GM21390 (cell line): Measurements from ENCODE around the gene SBNO1.
A peak's percentile ranks its signal among the peaks of the same experiment; 100 is the strongest.

Experiments used
- ATAC-seq: cut with Tn5 transposase; IDR thresholded peaks from one replicate; pipeline ENCODE4 v1.9.1; 2021; ENCODE audit not compliant: unreplicated experiment

The SBNO1 gene

DNA sequence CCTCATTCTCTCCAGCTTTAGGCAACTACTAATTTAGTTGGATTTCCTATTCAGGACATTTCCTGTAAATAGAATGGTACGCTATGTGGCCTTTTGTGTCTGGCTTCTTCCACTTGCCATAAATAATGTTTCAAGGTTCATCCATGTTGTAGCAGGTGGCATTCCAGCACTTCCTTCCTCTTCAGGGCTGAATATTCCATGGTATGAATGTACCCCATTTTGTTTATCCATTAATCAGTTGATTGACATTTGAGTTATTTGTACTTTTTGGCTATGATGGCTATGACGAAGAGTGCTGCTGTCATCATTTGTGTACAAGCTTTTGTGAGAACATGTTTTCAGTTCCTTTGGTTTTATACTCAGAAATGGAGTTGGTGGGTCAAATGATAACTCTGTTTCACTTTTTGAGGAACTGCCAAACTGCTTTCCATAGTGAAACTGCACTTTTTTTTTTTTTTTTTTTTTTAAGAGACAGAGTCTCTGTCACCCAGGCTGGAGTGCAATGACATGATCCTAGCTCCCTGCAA lies 86.5 kb downstream of the SBNO1 start:
- peak; percentile 75 for ATAC-seq

DNA sequence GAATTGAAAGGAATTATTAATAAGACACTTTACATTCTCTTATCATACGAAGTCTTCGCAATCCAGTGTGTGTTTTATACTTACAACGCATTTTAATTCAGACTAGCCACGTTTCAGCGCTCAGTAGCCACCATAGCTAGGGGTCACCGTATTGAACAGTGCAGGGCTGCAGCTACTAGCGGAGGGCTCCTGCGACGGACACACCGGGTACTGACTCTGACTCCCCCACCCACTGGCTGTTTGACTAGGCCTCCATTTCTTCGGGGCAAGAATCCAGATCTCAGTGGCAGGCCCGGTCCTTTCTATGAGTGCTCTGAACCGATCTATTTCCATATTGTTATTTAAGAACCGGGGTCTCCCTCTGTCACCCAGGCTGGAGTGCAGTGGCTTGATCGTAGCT lies 91.5 kb downstream of the SBNO1 start:
- no peak for ATAC-seq

DNA sequence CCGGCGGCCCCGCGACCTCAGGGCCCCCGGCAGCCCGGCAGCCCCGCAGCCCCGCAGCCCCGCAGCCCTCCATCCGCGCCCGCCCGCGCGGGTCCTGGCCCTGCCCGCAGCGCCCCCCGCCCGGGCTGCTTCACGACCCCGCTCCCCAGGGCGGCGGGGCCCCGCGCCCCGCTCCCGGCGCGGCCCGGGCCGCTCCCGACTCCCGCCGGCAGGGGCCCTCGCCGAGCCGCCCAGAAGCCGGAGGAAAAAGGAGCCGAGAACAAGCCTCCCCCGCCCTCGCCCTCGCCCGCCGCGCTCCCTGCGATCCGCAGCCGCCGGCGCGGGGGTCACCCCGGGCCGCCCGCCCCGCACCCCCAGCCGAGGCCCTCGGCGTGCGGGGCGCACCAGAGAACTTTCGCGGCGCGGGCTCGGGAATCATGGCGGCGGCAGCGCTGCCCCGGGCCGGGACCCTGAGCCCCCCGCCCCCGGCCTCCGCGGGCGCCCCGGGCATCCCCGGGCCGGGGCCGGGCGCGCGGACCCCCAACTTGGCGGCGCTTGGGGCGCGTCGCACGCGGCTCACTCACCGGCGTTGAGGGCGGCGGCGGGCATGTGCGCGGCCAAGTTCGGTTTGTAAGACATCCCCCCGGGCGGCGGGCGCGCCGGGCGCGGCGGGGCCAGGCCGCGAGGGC lies 93.5 kb downstream of the SBNO1 start:
- ATAC-seq = peak; percentile 61

DNA sequence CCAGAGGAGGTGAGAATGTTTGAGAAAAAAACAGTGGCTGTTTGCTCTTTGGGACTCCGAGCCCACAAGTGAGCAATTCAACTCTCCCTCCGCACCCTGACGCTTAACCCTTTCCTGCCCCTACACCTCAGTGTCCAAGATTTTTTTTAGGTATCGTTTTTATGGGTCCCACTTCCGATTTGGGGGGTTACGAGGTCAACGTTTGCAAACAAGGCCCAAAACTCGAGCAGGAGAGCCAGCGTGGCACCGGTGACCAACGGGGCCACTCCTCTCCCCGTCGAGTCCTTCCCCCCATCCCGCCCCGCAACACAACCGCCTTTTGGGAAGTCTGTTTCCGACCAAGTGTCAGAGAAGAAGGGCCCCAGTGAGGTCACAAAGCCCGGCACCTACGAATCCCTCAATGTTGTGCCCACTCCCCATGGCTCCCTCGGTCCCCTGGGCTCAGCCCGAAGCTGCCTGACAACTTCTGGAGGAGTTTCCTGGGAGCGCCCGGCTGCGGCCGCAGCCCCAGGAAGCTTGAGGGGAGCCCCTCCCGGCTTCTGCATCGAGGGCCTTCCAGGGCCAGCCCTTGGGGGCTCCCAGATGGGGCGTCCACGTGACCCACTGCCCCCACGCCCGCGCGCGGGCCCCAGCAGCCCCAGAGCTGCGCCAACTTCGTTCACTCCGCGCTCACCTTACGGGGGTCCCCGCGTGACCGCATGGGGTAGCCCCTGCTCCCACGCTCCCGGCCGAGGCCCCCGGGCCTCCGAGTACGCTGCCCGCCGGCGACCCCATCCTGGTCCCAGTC lies 94.2 kb downstream of the SBNO1 start:
- peak; percentile 9 for ATAC-seq

DNA sequence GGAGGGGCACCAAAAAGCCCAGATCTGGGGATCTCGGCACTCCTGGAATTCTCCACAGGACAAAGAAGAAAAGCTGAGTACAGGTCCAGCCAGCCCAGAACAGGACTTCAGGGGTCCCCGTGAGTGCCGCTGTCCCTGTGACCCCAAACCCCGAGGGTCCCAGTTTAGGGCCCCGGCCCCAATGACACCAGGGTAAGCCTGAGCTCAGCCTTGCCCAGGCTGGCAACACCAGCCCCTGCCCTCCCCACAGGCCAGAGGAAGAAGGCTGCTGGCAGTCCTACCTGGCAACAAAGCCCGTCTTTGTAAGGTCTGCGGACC lies 94.8 kb downstream of the SBNO1 start:
- no peak for ATAC-seq

DNA sequence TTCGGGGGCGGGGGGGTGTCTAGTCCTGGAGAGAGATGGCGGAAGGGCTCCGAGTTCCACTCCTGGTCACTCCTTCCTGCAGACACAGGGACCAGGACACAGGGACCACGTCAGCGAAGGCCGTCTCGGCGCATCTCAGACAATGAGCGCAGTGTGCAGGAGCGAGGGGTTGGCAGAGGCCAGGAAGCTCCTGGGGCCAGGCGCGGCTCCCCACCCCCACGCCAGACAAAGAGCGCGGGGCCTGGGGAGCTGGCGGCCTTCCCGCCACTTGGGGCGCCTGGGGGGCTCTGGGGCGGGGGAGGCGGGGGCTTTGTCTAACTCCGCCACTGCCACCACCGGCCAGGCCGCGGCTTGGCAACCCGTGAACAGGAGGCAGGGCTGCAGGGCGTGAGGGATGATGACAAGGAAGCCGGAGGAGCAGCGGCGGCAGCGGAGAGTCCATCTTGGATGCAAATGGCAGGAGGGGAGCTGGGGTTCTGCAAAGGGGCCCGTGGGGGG lies 95.2 kb downstream of the SBNO1 start:
- no peak for ATAC-seq

DNA sequence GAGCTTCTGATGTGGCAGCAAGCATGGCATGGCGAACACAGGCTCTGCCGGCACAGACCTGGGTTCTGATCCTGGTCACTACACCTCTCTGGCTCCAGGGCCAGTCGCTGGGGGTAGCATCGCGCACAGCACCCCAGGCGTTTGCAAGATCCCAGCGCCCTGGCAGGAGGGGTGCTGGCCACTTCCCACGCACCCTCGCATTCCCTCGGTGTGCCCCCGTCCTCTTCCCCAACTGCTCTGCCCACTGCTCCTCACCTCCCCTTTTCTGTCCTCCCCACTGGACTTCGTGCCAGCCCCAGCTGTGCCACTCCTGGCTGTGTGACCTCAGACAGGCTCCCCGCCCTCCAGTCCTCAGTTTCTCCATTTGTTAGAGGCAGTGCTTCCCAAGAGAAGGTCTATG lies 95.8 kb downstream of the SBNO1 start:
- ATAC-seq = no peak

DNA sequence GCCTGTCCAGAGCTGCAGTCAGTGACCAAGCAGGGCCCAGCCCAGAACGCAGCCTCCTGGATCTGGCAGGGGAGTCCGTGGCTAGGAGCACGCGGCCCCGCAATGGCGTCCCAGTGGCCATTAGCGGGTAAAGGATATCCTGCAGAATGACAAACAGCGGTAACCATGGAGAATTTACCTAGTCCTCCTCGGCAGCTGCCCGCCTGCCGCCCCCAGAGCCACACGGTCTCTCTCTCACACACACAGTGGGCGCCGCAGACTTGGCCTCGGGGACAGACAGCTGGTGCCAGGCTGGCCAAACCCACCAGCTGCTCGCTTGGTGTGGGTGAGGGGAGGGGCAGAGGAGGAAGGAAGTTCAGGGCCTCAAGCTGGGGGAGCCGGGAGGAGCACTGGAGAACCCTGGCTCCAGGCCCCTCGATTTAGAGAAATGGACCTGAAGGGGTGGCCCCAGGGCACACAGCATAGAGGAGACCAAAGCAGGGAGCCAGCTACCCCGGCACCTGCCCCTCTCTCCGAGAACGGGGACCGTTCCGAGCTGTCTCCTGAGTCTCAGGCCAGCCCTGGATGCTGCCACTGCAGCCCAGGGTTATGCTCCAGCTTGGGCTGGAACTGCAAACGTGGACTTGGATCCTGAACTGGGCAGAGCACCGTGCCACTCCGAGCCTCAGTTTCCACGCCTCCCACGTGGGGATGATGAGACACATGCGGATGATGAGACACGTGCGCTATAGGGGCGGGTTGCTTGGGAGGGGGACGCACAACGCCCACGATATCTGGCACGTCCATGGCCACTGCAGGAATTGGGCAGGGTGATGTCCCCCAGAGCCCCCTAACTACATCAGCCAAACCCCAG lies 96.4 kb downstream of the SBNO1 start:
- ATAC-seq = no peak

DNA sequence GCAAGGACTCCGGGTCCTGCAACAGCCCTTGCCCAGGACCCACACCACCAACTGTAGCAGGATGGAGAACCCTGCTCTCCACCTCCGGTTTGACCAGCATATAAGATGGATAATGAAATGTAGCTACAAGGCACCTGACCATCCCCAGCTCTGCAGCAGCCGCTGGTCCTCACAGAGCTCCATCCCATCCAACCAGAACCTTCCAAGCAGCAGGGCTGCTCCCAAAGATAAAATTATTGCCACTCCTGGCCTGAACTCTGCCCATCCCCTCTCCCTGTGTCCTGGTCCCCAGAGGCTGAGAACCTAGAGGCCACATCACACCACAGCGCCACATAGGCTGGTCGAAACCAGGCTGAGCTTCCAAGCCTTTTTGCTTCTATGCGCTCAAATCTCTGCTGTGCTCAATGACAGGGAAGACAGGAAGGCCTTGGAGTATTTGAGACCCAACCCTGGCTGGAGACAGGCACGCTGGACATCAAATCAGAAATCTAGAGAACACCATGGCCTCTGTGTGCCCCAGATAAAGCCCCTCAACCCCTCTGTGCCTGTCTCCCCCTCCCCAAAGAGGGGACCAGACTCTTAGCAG lies 97.2 kb downstream of the SBNO1 start:
- no peak for ATAC-seq

DNA sequence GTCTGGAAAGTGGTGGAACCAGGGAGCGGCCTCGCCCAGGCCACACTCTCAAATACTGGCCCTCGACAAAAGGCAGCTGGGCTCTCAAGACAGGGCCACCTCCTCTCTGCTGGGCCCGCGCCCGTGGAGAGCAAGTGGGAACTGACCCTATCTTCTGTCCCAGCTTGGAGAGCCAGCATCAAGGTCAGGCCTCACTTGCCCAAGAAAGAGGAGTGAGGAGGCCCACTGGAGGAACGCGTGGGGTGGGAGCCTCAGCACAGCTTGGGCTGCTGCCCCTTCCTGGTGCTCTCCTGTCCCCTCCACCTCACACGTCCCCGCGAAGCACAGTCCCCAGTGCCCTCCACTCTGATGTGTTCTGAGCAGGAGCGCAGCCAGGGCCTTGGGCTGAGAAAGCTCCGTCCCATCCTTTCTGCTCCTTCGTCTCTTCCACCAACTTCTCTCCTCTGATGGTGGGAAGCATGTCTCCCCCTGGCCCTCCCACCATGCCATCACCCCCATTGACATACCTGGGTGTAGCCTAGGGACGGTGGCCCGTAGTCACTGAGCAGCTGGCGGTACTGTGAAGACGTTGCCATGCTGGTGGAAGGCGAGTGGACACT lies 97.9 kb downstream of the SBNO1 start:
- ATAC-seq = no peak

DNA sequence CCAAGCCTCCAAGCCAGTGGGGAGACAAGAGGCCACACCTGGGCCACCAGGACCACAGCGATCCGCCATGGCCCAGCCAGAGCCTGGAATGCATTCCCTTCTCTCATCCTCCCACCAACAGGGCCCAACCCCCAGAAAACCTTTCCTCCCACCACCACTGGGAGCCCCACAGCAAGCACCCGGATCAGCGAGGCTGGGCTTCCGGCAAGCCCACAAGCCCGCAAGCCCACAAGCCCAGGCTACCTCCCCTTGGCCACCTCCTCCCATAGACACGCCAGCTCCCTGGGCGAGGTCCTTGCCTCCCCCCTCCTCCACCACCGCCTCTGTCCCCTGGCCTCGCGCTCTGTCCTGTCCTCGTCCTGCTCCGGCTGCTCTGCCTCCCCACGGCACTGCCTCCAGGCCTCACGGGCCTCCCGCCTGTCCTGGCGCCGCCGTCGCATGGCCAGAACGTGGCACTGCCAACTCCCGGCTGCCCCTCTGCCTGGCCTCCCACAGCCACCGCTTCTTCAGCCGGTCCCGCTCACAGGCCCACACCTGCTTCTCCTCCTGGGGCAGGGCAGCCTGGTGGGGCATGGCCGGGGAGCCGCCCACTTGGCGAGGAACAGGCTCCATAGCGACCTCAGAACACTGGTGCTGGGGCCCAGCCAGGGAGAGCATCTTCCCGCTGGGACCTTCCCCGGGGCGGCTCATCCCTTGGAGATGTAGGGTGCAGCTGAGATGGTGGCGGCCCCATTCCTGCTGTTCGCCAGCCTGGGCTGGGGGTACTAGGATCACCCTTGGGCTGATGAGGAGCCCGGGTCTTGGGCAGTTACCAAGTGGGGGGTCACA lies 98.6 kb downstream of the SBNO1 start:
- no peak for ATAC-seq

DNA sequence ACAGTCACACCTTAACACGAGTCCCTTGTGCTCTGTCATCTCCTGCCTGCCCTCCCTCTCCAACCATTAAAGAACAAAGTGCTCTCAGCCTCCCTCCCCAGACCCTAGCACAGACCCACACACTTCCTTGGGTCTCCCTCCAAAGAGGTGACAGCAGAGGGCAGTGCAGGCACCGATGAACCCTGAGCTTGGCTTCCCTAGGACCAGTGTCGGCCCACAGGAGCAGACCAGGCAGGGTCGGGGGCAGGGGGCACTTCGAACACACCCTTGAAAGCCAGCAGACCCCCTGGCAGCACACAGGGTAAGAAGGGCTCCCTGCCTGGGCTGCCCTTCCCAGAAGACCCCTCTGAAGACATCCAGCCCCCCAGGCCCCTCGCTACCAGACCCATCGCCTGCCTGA lies 100.0 kb downstream of the SBNO1 start:
- no peak for ATAC-seq

DNA sequence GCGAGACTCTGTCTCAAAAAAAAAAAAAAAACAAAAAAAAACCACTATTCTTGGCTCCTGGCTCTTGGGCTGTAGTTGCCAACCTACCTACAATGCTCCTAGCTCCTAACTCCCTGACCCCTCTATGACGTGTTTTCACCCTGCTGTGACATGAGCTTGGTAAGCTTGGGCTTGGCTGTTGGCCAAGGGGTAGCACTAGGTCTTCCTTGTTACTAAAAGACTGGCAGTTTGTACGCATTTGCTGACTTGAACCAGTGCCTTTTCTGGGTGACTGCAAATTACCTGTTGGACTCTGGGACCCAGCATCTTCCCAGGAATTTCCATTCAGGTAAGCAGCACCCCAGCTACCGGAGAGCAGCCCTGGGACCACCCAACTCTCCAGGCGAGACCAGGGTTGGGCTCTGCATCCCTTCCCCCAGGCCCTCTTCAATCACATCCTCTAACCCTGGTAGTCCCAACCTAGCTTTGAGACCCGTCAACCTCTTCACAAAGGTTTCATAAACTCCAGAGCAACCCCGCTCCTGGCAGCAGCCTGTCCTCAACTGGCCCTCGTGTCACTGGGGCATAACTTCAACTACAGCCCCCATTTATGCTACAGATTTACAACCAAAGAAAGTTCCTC lies 101.3 kb downstream of the SBNO1 start:
- no peak for ATAC-seq

DNA sequence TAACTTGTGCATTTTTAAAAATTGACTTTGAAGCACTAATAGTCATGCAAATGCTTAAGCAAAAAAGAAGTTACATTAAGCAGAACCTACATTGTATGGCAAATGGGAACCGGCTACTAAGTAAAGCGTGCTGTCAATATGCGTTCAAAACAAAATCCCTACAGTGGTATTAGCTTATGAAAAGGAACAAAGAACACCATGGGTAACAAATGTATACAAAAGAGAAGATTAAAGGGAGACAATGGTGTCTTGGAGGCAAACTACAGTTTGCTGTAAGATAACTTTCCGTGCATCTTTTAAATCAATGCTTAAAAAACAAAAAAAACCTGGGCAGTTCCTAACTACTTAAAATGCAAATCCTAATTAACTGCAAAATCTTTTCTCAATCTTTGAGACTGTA lies 103.5 kb downstream of the SBNO1 start:
- no peak for ATAC-seq

DNA sequence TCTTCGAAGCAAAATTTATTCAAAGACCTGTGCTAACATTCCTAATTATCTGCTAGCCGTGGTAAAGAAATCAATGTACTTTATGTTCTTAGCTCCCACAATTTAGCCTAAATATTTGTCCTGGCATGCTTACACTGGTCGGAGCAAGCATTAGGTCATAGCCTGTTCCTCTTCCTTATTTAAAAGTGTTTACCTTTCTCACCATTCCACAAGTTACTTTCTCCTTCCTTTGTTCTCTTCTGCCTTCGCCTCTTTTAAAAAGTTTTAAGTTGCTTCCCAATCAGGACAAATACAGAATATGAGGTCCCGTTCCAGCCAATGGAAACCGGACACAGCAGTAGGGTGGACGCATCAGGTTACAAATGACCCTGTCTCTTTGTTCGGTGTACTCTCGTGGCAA lies 104.6 kb downstream of the SBNO1 start:
- no peak for ATAC-seq

DNA sequence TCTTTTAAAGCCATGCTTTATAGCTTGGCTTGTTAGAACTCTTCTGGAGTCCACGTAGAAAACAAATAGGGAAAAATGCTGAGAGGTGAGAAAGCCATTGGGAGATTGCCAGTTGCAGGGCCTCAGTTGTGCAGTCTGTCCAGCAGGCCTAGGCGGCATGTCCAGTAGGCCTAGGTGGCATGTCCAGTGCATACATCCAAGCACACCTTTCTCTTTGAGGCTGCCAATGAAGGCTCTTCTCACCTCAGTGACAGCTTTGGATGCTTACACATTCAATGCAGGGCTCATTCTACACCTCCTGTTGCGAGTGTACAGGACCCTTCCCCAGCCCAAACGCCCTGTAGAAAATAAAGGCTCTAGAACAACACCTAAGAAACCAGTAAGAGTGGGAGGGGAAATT lies 106.1 kb downstream of the SBNO1 start:
- no peak for ATAC-seq

DNA sequence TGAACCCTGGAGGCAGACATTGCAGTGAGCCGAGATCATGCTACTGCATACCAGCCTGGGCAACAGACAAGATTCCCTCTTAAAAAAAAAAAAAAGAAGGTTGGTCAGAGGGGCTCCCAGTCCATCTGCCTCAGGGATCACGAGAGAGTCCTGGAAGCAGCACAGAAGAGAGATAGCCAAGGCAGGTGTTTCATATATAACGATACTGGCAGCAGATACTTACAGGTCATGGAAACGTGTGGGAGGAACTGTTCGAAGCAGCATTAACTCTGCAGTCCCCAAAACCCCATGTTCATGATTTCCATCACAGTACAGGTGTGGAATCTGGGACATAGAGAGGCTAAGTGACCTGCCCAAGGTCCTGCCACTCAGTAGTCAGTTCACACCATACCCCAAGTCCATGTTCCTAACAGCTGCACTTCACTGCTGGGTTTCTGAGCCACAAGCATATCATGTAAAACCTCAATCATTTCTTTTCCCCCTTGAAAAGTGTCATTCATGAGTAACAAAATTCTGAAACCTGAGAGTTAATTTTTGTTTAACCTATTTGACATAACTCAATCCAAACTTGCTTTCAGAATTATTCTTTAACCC lies 109.7 kb downstream of the SBNO1 start:
- no peak for ATAC-seq

DNA sequence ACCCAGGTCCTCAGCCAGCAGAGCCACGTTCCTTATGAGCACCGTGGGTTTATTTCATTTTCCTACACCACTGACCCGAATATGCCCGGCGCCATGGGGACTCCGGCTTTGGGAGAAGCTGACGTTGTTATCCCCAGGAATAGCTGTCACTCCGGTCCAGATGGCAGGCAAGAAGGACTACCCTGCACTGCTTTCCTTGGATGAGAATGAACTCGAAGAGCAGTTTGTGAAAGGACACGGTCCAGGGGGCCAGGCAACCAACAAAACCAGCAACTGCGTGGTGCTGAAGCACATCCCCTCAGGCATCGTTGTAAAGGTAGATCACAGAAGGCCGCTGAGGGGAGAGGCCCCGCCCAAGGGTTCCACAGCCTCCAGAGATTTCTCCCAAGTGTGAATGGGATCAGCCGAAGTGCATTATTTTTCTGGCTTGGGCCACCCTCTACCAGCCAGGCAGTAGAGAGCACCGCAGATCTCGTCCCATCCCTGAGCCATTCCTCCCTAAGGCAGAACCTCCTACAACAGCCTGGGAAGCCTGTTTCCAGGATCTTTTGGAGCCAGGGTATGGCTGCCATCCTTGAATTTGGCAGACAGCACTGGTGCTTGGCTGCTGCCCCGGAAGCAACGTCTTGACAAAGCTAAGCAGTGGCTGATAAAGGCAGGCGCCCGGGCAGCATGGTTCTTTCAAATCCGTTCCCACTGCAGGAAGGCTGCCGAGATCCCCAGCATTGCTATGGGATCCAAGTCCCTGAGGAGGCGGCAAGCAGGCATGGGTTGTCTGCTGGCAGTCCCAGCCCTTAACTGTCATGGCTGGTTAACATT lies 110.8 kb downstream of the SBNO1 start:
- no peak for ATAC-seq
